ENCODE results near the gene MAP3K2. TPM values are rescaled to one million over a fixed set of nuclear protein-coding genes. Genes with fewer than 3 reads are reported as not detected.

MAP3K2 gene
- total and polyA plus RNA-seq, 4 donors: 5.9 to 46.2 (median 17.0) TPM

GRCh38 chr2:127420039-127420864, 32.5 kb upstream of the MAP3K2 start:
- 43% methylated on average over 8 of the region's 8 CpGs for WGBS
- Histone ChIP-seq H3K36me3 (ENCODE audit: control insufficient read depth in 4 of 4, insufficient read depth in 3 of 4, low read depth in 1 of 4, low read length in 3 of 4) (peaks cover 0 to 4% (median 3%) of the 10 kb centered on the region in 4 donors), H3K27me3 (ENCODE audit: control insufficient read depth in 4 of 4, insufficient read depth in 4 of 4, low read length in 3 of 4) (no peaks in the 10 kb centered on the region), H3K9me3 (ENCODE audit: control insufficient read depth in 4 of 4, low read length in 3 of 4) (no peaks in the 10 kb centered on the region), H3K27ac (ENCODE audit: low read depth in 1 of 2, low read length in 2 of 2) (peak overlapping the region; percentile 91 to 92), H3K4me3 (ENCODE audit: low read depth in 1 of 3, low read length in 3 of 3) (peak overlapping the region; percentile 46 to 72 (median 56)), H3K9ac (ENCODE audit: low read depth in 1 of 2, low read length in 2 of 2) (peak overlapping the region; percentile 64 to 68), H3K4me1 (ENCODE audit: control insufficient read depth in 4 of 4, insufficient read depth in 4 of 4, low read length in 3 of 4) (peaks cover 12 to 61% (median 41%) of the 10 kb centered on the region in 4 donors)
- no peak for TF ChIP-seq GABPA (IDR thresholded peaks at IDR 0.05 in 1 of 2, conservative IDR thresholded peaks at IDR 0.05 in 1 of 2)
- TF ChIP-seq, protein P1, sequence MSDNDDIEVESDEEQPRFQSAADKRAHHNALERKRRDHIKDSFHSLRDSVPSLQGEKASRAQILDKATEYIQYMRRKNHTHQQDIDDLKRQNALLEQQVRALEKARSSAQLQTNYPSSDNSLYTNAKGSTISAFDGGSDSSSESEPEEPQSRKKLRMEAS (IDR thresholded peaks at IDR 0.05): no peak
- TF ChIP-seq ZBTB33 (IDR thresholded peaks at IDR 0.05): no peak
- TF ChIP-seq TAF1 (conservative IDR thresholded peaks at IDR 0.05): no peak
- TF ChIP-seq HNF4G (IDR thresholded peaks at IDR 0.05): no peak
- no peak for TF ChIP-seq NR2F2 (IDR thresholded peaks at IDR 0.05)
- TF ChIP-seq FOXA1 (IDR thresholded peaks at IDR 0.05): no peak
- no peak for TF ChIP-seq CTCF (IDR thresholded peaks at IDR 0.05; ENCODE audit: low read depth, low read length, missing input control)
- DNase-seq (ENCODE audit: low spot score): no peak

- Histone ChIP-seq H3K27me3 (ENCODE audit: control insufficient read depth in 4 of 4, insufficient read depth in 4 of 4, low read length in 3 of 4) (no peaks in the 10 kb centered on the region), H3K9me3 (ENCODE audit: control insufficient read depth in 4 of 4, low read length in 3 of 4) (no peaks in the 10 kb centered on the region), H3K4me3 (ENCODE audit: low read depth in 1 of 3, low read length in 3 of 3) (peak overlapping the region; percentile 56 to 72 (median 64)), H3K4me1 (ENCODE audit: control insufficient read depth in 4 of 4, insufficient read depth in 4 of 4, low read length in 3 of 4) (peaks cover 15 to 68% (median 48%) of the 10 kb centered on the region in 4 donors), H3K27ac (ENCODE audit: low read depth in 1 of 2, low read length in 2 of 2) (peak overlapping the region; percentile 91 to 92), H3K36me3 (ENCODE audit: control insufficient read depth in 4 of 4, insufficient read depth in 3 of 4, low read depth in 1 of 4, low read length in 3 of 4) (no peaks in the 10 kb centered on the region), H3K9ac (ENCODE audit: low read depth in 1 of 2, low read length in 2 of 2) (peak overlapping the region; percentile 64 to 77)
- no peak for DNase-seq (ENCODE audit: low spot score)
- 39% methylated on average over 15 of the region's 15 CpGs for WGBS
- TF ChIP-seq TAF1 (conservative IDR thresholded peaks at IDR 0.05) (no peak), REST (IDR thresholded peaks at IDR 0.05) (peak; percentile 35), FOXA2 (IDR thresholded peaks at IDR 0.05) (no peak), JUND (IDR thresholded peaks at IDR 0.05) (no peak), NR2F2 (IDR thresholded peaks at IDR 0.05) (no peak), GABPA (IDR thresholded peaks at IDR 0.05 in 1 of 2, conservative IDR thresholded peaks at IDR 0.05 in 1 of 2) (peak in 1 of 2 donors; percentile 25), RAD21 (IDR thresholded peaks at IDR 0.05) (peak in 1 of 2 donors; percentile 16), ZBTB33 (IDR thresholded peaks at IDR 0.05) (no peak), SP1 (IDR thresholded peaks at IDR 0.05) (peak; percentile 26), YY1 (IDR thresholded peaks at IDR 0.05) (no peak), RXRA (IDR thresholded peaks at IDR 0.05) (peak; percentile 24 to 29), FOXA1 (IDR thresholded peaks at IDR 0.05) (no peak), HNF4G (IDR thresholded peaks at IDR 0.05) (no peak), HNF4A (conservative IDR thresholded peaks at IDR 0.05) (peak; percentile 89 to 92), EGR1 (IDR thresholded peaks at IDR 0.05; ENCODE audit: low read depth in 2 of 2) (no peak)
- TF ChIP-seq, protein P1 (IDR thresholded peaks at IDR 0.05): no peak
- TF ChIP-seq, protein P2, sequence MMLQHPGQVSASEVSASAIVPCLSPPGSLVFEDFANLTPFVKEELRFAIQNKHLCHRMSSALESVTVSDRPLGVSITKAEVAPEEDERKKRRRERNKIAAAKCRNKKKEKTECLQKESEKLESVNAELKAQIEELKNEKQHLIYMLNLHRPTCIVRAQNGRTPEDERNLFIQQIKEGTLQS (IDR thresholded peaks at IDR 0.05): no peak
These were observed 31.8 kb upstream of the MAP3K2 start for GRCh38 chr2:127419448-127420038.

Data from liver (tissue), 9 donors.